Measurements from ENCODE around the gene SFXN4.

SFXN4 gene, protein sequence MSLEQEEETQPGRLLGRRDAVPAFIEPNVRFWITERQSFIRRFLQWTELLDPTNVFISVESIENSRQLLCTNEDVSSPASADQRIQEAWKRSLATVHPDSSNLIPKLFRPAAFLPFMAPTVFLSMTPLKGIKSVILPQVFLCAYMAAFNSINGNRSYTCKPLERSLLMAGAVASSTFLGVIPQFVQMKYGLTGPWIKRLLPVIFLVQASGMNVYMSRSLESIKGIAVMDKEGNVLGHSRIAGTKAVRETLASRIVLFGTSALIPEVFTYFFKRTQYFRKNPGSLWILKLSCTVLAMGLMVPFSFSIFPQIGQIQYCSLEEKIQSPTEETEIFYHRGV

GRCh38 chr10:119165171-119166117 lies at the start of gene SFXN4:
TSS of gene SFXN4 (minus strand) at chr10:119165714. CDS start at chr10:119165647, 67 bp downstream.
- TF ChIP-seq, protein P1, sequence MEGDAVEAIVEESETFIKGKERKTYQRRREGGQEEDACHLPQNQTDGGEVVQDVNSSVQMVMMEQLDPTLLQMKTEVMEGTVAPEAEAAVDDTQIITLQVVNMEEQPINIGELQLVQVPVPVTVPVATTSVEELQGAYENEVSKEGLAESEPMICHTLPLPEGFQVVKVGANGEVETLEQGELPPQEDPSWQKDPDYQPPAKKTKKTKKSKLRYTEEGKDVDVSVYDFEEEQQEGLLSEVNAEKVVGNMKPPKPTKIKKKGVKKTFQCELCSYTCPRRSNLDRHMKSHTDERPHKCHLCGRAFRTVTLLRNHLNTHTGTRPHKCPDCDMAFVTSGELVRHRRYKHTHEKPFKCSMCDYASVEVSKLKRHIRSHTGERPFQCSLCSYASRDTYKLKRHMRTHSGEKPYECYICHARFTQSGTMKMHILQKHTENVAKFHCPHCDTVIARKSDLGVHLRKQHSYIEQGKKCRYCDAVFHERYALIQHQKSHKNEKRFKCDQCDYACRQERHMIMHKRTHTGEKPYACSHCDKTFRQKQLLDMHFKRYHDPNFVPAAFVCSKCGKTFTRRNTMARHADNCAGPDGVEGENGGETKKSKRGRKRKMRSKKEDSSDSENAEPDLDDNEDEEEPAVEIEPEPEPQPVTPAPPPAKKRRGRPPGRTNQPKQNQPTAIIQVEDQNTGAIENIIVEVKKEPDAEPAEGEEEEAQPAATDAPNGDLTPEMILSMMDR (IDR thresholded peaks at IDR 0.05; ENCODE audit: borderline replicate concordance, insufficient read depth, low read depth, low read length) = no peak
- peak within 1 kb of the TSS; percentile 85 for H3K4me3 ChIP-seq (ENCODE audit: low read depth, low read length)

DNA sequence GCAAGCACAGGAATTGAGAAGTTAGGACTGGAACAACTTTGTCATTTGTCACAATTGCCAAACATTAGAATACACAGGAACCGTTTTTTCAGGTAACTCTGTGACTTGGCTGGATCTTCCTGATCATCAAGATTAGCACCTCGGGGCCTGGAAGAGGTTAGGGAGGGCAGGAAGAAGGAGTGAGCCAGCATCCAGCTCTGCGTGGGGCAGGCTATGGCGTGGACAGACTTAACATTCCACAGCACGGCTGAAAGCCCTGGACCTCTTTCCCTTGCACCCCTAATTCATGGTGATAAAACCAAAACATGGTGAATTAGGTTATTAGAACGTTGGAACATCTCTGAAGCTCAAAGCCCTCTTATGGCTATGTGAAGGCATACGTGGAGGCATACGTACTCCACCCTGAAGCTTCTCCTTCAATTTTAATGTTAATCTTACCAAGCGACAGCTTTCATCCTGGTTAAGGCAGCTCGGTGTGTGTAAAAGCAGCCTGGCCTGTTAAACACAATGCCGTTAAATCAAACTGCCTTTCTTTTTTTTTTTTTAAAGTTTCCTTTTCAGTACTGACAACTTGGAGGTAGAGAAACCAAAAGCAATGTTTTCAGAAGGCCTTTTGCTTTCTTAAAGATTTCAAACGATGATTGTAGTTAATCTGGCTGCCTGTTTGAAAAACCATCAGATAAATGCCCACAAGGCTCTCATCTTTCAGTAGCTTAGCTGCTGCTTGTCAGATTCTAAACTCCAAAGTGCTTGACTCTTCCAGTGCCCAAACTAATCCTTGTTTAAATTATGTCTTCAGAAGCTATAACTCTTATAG lies 46.3 kb upstream of the SFXN4 start:
- TF ChIP-seq, protein P1 (IDR thresholded peaks at IDR 0.05; ENCODE audit: borderline replicate concordance, insufficient read depth, low read depth, low read length) = no peak
- H3K4me3 ChIP-seq (ENCODE audit: low read depth, low read length) = peak overlapping the region; percentile 26

DNA sequence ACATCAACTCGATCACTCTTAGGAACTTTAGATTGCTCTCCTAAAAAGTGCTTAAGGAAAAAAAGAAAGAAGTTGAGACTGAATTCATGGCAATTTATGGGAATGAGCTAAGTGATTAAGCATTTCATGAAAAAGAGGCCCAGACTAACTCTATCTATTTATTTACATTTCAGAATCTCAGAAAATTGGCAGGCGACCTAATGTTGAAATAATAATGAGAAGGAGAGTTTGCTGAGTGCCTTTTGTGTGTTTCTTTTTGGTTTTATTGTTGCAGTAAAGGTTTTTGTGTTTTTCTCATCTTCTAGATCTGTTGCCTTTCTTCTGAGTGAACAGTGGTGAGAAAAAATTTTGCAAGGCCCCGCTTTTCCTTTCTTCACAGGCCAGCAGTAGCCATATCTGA lies 45.7 kb upstream of the SFXN4 start:
- TF ChIP-seq, protein P1 (IDR thresholded peaks at IDR 0.05; ENCODE audit: borderline replicate concordance, insufficient read depth, low read depth, low read length) = no peak
- no peak overlapping the region for H3K4me3 ChIP-seq (ENCODE audit: low read depth, low read length)

DNA sequence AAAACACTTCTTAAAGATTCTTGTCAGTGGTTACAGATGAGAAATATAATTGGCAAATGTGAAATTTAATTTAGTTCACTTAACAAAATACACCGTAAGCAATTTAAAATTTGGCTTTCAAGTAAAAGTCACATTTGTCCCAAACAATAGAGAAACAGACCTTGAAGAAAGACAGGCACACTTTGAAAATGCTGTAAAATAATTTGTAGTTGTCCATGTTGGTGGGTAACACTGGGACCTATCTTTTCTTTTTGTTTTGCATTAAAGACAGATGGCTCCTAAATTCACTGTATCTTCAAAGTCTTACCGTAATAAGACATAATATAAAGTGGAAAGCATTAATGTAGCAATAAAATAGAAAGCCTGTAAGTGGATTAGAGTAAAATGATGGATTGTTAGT lies 45.1 kb upstream of the SFXN4 start:
- TF ChIP-seq, protein P1 (IDR thresholded peaks at IDR 0.05; ENCODE audit: borderline replicate concordance, insufficient read depth, low read depth, low read length) = no peak
- no peak overlapping the region for H3K4me3 ChIP-seq (ENCODE audit: low read depth, low read length)

DNA sequence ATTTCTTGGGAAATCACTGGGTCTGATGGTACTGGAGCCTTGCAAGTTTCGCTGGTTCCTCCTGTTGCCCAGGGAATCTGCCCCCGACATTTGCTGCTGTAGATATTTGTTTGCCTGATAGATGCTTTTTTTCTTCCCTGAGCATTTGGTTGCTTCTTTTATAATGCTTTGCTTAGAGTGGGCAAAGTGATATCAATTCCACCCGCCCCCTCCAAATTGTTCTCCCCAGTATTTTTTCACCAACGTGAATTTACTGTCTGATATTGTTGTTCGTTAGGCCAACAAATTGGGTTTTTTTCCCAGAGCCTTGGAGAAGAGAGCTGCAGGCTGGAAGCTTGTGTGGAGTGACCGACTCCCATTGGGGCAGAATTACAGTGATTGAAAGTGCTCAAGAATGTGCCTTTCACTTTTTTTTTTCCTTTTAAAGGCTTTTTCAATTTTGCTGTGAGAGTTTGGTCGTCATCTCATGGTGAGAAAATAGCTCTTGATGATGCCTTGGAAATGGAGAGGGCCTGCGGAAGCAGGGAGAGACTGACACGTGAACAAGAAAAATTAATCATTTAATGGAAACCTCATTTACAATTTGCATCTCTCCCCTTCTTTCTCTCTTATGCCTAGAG lies 44.3 kb upstream of the SFXN4 start:
- peak overlapping the region; percentile 83 for H3K4me3 ChIP-seq (ENCODE audit: low read depth, low read length)
- TF ChIP-seq, protein P1 (IDR thresholded peaks at IDR 0.05; ENCODE audit: borderline replicate concordance, insufficient read depth, low read depth, low read length) = no peak

- TF ChIP-seq, protein P1 (IDR thresholded peaks at IDR 0.05; ENCODE audit: borderline replicate concordance, insufficient read depth, low read depth, low read length) = peak; percentile 87
- H3K4me3 ChIP-seq (ENCODE audit: low read depth, low read length) = peak overlapping the region; percentile 83
These were observed 43.7 kb upstream of the SFXN4 start for GRCh38 chr10:119209035-119209735.
